Breast epithelium (tissue), 4 donors: ENCODE results near the gene CHERP. TPM values are rescaled to one million over a fixed set of nuclear protein-coding genes. Genes with fewer than 3 reads are reported as not detected.

ENCODE experiments used
- DNase-seq, 2 donors: peaks; one replicate each; pipeline ENCODE4 v3.0.0-alpha.2; 2019; ENCODE audit warnings: low spot score in 2 of 2
- H3K27ac ChIP-seq, 2 donors: fragments of 200-600 bp; sonication (generic) in 1 of 2; one replicate each; pipeline ENCODE4 v1.5.1; 2016 to 2019; ENCODE audit warnings: mild to moderate bottlenecking in 1 of 2
- H3K27me3 ChIP-seq, 2 donors: fragments of 200-600 bp; sonication (generic) in 1 of 2; one replicate each; pipeline versions ENCODE4 v1.5.1 to v1.6.0; 2017 to 2019; ENCODE audit warnings: control low read depth in 1 of 2, mild to moderate bottlenecking in 1 of 2
- H3K36me3 ChIP-seq: fragments of 200-600 bp; one replicate; pipeline ENCODE4 v1.5.1; 2019
- H3K4me1 ChIP-seq, 2 donors: fragments of 200-600 bp; sonication (generic); one replicate each; pipeline ENCODE4 v1.5.1; 2016 to 2019; ENCODE audit warnings: control low read depth in 1 of 2
- H3K4me3 ChIP-seq, 3 donors: fragments of 200-600 bp; sonication (generic); 1 replicate in 2 of 3; 2 replicates in 1 of 3; pipeline ENCODE4 v1.5.1; 2016 to 2019; ENCODE audit warnings: mild to moderate bottlenecking in 3 of 3, moderate library complexity in 2 of 3
- H3K9me3 ChIP-seq, 2 donors: fragments of 200-600 bp; sonication (generic) in 1 of 2; one replicate each; pipeline ENCODE4 v1.5.1; 2016 to 2019; ENCODE audit warnings: control low read depth in 1 of 2
- CTCF ChIP-seq, 3 donors: fragments of 450-650 bp; IDR thresholded peaks; one replicate each; pipeline ENCODE4 v1.5.1; 2016 to 2017; ENCODE audit warnings: antibody characterized with exemption in 3 of 3, mild to moderate bottlenecking in 3 of 3, moderate library complexity in 3 of 3
- POLR2A ChIP-seq: fragments of 450-650 bp; IDR thresholded peaks from one replicate; pipeline ENCODE4 v1.6.1; 2016; ENCODE audit warnings: antibody characterized with exemption, mild to moderate bottlenecking, moderate library complexity
- POLR2AphosphoS5 ChIP-seq, 3 donors: sonication (generic); formaldehyde crosslinking; IDR thresholded peaks; one replicate each; pipeline ENCODE4 v1.6.1; 2017; ENCODE audit warnings: antibody characterized with exemption in 3 of 3
- intact Hi-C: fragments of 100-400 bp; cut with DNase I; formaldehyde crosslinking; loops from one replicate; pipeline ENCODE4 v1.15.1; 2023; ENCODE audit warnings: low total_unique reads
- total RNA-seq, 3 donors: library from RNA; depleted of rRNA; stranded (reverse); fragments of >200 nt; gene quantifications; one replicate each; pipeline ENCODE4 v1.1.0, GENCODE V29; 2016

The CHERP gene
- total RNA-seq, 3 donors from 2014 or later = 6.7 to 9.2 (median 8.0) TPM

DNA sequence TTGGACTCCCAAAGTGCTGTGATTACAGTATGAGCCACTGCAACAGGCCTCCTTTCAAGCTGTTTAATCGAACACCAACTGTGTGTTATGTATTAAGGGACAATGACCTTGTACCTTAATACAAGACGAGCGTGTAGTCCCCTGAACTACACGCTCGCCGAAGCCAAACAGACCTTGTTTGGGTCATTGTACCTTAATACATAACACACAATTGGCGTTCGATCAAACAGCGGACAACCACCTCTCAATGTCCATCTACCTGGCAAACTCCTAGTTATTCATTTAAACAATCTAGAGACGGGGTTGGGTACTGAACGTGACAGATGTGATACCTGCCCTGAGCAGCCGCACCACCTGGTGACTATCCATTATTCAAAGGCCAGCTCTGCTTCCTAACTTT lies 1.3 kb downstream of the CHERP start:
- Histone ChIP-seq H3K4me3 (peak overlapping the region; percentile 70 to 99 (median 99)), H3K9me3 (no peaks in the 10 kb centered on the region), H3K27ac (peak overlapping the region in 1 of 2 donors; percentile 82), H3K4me1 (peaks cover 7 to 8% of the 10 kb centered on the region in 2 donors), H3K36me3 (no peaks in the 10 kb centered on the region), H3K27me3 (no peaks in the 10 kb centered on the region)
- no peak for DNase-seq
- intact Hi-C loops = no loop called here
- TF ChIP-seq CTCF (IDR thresholded peaks at IDR 0.05) (no peak), POLR2A (no peak), POLR2AphosphoS5 (IDR thresholded peaks at IDR 0.05) (no peak)

DNA sequence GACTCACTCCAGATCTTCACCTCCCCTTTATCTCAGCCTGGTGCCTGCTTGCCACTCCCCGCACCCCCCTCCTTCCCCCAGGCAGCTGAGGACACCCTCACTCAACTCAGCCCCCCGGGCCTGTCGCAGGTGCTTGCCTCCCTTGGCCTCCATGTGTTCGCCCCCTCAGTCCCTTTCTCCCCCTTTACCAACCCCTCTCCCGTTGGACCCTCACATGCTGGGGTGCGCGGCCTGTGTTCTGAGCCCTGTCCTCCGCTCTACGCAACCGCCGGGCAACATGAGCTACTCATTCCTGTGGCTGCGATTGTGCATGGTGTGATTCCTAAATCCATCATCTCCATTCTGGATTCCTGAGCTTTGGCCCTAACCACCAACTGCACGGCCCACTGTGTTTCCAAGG lies 5.1 kb downstream of the CHERP start:
- H3K27ac ChIP-seq = no peak overlapping the region

DNA sequence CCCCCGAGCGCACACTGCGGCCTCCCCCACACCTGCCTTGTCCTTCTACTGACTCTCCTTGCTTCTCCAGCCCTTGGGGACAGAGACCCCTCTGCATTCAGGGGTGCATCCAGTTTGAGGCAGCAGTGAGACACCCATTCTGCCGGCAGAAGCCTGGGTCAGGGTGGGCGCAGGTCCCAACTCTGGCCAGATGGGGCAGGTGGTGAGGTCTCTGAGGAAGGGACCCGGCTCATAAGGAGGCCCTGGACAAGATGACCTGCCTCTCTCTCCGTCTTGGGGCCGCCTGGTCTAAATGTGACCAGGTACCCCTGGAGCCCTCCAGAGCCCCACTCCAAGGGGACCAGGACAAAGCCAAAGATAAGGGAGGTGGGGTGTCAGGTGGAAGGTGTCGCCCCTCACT lies 6.1 kb downstream of the CHERP start:
- Histone ChIP-seq H3K36me3 (peaks cover 18% of the 10 kb centered on the region), H3K4me3 (no peak overlapping the region), H3K4me1 (peaks cover 3 to 5% of the 10 kb centered on the region in 2 donors), H3K27ac (no peak overlapping the region), H3K27me3 (no peaks in the 10 kb centered on the region), H3K9me3 (no peaks in the 10 kb centered on the region)
- no peak for DNase-seq
- intact Hi-C loops = loop anchor here (5.0 to 10.0 kb wide), 2 partner anchors 91 to 1849 kb away; partner anchors contain the start of genes GDF15 and MED26
- no peak for TF ChIP-seq CTCF (IDR thresholded peaks at IDR 0.05)
- TF ChIP-seq POLR2A = no peak
- TF ChIP-seq POLR2AphosphoS5 (IDR thresholded peaks at IDR 0.05) = no peak

More for the DNA sequence above, 5.1 kb downstream of the CHERP start:
- Histone ChIP-seq H3K4me3 (no peak overlapping the region), H3K36me3 (peaks cover 9% of the 10 kb centered on the region), H3K27me3 (no peaks in the 10 kb centered on the region), H3K4me1 (peaks cover 7 to 8% of the 10 kb centered on the region in 2 donors), H3K9me3 (no peaks in the 10 kb centered on the region)
- intact Hi-C loops = loop anchor here (5.0 to 10.0 kb wide), 2 partner anchors 90 to 1848 kb away; partner anchors contain the start of genes GDF15 and MED26
- DNase-seq = no peak
- TF ChIP-seq POLR2AphosphoS5 (IDR thresholded peaks at IDR 0.05) = no peak
- TF ChIP-seq POLR2A = no peak
- no peak for TF ChIP-seq CTCF (IDR thresholded peaks at IDR 0.05)

DNA sequence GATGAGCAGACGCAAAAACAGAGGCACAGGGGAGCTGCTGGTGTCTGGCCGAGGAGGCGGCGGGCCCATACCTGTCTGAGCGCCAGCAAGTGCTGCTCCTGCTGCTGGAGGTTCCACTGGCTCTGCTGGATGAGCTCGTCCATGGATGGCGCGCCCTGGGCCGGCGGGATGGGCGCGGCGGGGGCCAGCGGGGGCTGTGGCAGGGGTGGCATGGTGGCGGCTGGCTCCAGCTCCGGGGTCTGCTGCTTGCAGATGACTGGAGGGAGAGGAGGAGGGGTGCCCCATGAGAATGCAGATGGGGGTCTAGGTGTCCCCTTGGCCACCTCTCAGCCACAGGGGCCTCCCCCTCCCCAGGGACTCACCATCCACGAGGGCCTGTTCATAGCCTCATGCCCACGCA lies 6.9 kb downstream of the CHERP start:
- no peak for DNase-seq
- no peak overlapping the region for H3K4me3 ChIP-seq
- TF ChIP-seq POLR2AphosphoS5 (IDR thresholded peaks at IDR 0.05) (no peak), CTCF (IDR thresholded peaks at IDR 0.05) (no peak), POLR2A (no peak)
- intact Hi-C loops = loop anchor here (5.0 to 10.0 kb wide), 2 partner anchors 92 to 1849 kb away; partner anchors contain the start of genes GDF15 and MED26
- H3K4me1 ChIP-seq = no peaks in the 10 kb centered on the region
- no peaks in the 10 kb centered on the region for H3K9me3 ChIP-seq
- no peak overlapping the region for H3K27ac ChIP-seq
- H3K27me3 ChIP-seq = no peaks in the 10 kb centered on the region
- peaks cover 26% of the 10 kb centered on the region for H3K36me3 ChIP-seq

DNA sequence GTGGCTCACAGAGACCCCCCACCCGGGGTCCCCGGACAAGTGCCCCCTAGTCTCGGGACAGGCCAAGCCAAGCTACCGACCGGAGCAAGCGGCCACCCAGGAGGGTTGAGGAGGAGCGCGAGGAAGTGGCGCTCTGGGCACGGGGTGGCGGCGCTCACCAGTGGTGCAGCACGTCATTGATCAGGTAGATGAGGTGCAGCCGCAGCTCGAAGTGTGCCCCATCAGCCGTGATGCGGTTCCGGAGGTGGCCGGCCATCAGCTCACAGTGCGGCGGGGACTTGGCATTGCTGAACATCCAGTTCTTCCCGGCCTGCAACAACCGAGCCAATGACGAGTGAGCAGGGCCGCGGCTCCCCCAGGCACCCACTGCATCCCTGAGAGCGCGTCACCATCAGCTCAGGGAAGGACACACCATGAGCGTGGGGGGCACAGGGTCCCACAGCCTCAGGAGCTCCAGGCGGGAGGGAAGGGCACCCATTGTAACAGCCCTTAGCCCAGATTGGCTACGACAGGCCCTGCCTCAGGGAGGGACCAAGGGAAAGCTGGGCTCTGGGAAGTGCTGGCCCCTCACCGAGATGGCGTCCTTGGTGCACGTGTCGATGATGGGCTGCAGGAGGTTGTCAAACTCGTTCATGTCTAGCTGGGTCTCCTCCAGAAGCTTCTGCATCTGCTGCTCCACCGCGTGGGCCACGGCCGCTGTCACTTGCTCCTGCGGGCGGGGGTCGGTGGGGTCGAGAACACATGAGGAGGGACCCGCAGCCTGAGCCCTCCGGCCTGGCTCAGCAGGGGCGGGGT lies 9.6 kb downstream of the CHERP start:
- Histone ChIP-seq H3K27ac (no peak overlapping the region), H3K4me3 (no peak overlapping the region), H3K9me3 (no peaks in the 10 kb centered on the region), H3K36me3 (peaks cover 30% of the 10 kb centered on the region), H3K4me1 (no peaks in the 10 kb centered on the region), H3K27me3 (no peaks in the 10 kb centered on the region)
- intact Hi-C loops = loop anchor here (10.0 kb wide), 1 partner anchor 1852 kb away; the partner anchor contains the start of gene GDF15
- no peak for DNase-seq
- TF ChIP-seq POLR2AphosphoS5 (IDR thresholded peaks at IDR 0.05) (no peak), CTCF (IDR thresholded peaks at IDR 0.05) (no peak), POLR2A (no peak)
